T-helper 2 cell (primary cell): Measurements from ENCODE around the gene C15orf39.
"Not testable (repeated sequence)": the region's sequence is repeated elsewhere in the genome, so short reads cannot be mapped to it uniquely, and the experiment has no call there.

Source experiments
- DNase-seq, 5 experiments: peaks; one replicate each; pipeline versions ENCODE4 v3.0.0 to v3.0.0-alpha.2; 2012 to 2022
- total RNA-seq, 2 donors: gene quantifications; one replicate each; lab custom pipeline; 2026; lab: John Stamatoyannopoulos, UW

Gene C15orf39
- 11.3 to 23.4 reads per million in 2 donors for total RNA-seq

- DNase-seq = peak; percentile 53 to 84 (median 68)
Measured at GRCh38 chr15:75201616-75202250, at the start of gene C15orf39. C15orf39 (plus strand) TSS chr15:75201882; CDS start chr15:75206049, 4,167 bp downstream.

DNA sequence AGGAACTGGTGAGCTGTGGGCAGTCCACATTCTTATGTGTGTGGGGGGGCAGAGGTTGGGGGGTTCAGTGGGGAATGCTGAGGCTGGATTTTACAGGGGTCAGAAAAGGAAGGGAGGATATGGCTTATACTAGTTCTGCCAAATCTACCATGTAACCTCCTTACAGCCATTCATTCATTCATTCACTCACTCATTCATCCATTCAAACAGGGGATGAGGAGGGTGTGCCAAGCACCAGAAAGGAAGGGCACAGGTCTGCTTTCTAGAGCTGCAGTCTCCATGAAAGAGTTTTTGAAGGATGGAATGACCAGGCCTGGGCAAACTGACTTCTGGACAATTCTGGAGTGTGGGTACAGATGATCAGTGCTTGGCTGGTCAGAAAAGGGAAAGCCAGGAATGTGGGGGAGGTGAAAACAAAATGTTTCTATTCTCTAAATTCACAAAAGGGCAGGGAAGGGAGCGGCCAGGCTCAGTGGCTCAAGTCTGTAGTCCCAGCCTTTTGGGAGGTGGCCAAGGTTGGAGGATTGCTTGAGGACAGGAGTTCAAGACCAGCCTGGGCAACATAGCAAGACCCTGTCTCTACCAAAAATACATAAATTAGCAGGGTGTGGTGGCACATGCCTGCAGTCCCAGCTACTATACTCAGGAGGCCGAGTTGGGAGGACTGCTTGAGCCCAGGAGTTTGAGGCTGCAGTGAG is 49.2 kb upstream of the C15orf39 start:
- DNase-seq = no peak

GRCh38 chr15:75153087-75153486 is 48.6 kb upstream of the C15orf39 start:
- DNase-seq = peak in 1 of 5 experiments; percentile 57

DNA sequence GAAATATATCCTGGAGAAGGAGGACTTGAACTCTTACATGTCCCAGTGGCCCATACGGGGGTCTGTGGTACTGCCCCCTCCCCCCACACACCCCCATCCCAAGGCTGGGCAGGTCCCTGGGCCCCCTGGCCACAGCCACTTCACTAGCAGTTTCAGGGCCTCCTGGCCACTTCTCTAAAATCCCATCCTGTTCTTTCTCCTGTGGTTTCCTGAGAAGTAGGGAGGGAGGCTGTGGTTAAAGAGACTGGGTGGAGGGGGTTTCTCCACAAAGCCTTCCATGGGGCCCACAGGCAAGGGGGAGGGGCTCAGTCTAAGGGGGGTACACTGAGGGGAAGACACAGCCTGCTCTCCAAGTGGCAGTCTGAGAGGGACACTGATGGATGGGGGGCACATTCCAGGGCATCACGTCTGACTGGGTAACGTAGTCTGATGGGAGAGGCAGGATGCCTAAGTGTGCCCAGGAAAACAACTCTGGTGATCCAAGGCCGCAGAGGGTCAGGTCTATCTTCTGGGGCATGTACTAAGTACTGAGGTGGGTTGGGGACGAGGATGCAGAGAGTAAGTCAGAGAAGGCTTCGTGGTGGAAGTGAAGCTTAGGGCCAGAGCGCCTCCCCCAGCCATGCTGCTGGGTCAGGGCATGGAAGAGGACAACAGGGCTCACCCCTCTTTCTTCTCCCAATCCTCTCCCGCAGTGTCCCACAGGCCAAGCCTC is 48.0 kb upstream of the C15orf39 start:
- DNase-seq = no peak

- DNase-seq = no peak
Measured at GRCh38 chr15:75154461-75155062, 47.1 kb upstream of the C15orf39 start.

GRCh38 chr15:75156326-75157215 is 45.1 kb upstream of the C15orf39 start:
- DNase-seq = no peak

- no peak for DNase-seq
Measured at GRCh38 chr15:75158402-75158801, 43.3 kb upstream of the C15orf39 start.

- DNase-seq = no peak
Measured at GRCh38 chr15:75159244-75159643, 42.4 kb upstream of the C15orf39 start.

- DNase-seq = no peak
Measured at GRCh38 chr15:75161106-75161916, 40.4 kb upstream of the C15orf39 start.

- no peak for DNase-seq
Measured at GRCh38 chr15:75161917-75162414, 39.7 kb upstream of the C15orf39 start.

- no peak for DNase-seq
Measured at GRCh38 chr15:75163150-75163564, 38.5 kb upstream of the C15orf39 start.

DNA sequence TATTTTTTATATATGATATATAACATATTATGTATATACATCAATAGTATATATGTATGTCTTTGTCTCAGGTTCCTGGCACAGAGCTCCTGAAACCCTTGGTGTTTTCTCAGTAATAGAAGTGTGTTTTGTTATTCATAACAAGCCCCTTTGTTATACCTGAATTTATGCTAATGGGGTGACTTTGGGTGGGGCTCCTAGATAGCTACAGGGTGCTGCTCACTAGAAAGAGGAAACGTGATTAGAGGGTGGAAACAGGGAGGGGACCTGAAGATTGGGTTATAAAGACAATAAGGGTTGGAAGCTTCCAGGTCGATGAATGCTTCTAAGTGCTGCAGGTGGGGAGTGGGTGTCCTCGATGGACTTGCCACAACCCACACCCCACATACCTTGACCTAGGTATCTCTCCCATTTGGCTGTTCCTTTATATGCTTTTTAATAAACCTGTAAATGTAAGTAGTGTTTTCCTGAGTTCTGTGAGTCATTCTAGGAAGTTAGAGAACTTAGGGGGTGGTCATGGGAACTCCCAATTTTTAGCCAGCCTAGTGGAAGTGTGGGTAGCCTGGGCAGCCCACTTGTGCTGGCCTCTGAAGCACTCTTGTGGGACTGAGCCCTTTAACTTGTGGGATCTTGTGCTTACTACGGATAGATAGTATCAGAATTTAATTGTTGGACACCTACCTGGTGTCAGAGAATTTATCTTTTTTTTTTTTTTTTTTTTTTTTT is 36.9 kb upstream of the C15orf39 start:
- DNase-seq = no peak

DNA sequence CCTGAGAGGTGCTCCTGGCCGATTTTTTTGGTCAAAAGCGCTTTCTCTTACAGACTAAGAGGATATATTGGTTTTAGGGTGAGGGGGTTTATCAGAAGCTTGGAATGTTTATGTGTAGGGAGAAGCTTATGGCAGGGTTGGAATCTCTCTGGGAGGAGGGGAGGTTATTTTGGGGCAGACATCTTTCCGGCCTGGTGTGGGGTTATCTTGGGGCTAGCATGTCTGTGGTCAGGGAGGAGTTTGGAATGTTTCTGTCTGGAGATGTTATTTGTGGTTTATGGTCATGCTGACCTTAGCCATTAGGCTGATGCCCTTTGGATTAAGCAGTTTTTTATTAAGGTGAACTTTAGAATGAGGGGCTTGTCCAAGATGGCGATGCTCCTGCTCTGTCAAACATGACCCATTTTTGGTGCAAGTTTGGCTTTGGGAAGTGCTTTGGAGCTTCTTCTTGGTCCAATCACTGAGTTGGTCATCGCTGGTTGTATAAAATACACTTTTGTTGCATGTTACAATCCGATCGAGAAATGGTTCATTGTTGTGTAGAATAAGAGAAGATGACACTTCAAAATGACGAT is 35.1 kb upstream of the C15orf39 start:
- DNase-seq = not testable (repeated sequence)

DNA sequence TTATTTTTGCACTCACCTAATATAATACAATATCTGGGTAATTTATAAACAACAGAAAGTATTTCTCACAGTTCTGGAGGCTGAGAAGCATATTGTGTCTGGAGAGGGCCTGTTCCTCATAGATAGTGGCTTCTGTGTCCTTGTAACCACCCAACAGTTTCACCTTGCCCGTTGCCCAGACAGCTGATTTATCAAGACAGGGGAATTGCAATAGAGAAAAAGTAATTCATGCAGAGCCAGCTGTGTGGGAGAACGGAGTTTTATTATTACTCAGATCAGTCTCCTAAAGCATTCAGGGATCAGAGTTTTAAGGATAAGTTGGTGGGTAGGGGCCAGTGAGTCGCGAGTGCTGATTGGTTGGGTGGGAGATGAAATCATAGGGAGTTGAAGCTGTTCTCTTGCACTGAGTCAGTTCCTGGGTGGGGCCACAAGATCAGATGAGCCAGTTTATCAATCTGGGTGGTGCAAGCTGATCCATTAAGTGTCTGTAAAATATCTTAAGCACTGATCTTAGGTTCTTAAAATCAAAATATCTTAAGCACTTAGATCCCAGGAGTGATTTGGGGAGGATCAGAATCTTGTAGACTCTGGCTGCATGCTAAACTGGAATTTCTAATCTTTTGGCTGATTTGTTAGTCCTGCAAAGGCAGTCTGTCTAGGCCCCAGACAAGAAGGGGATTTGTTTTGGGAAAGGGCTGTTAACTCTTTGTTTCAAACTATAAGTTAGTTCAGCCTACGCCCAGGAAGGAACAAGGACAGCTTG is 33.9 kb upstream of the C15orf39 start:
- peak in 1 of 5 experiments; percentile 17 for DNase-seq

DNA sequence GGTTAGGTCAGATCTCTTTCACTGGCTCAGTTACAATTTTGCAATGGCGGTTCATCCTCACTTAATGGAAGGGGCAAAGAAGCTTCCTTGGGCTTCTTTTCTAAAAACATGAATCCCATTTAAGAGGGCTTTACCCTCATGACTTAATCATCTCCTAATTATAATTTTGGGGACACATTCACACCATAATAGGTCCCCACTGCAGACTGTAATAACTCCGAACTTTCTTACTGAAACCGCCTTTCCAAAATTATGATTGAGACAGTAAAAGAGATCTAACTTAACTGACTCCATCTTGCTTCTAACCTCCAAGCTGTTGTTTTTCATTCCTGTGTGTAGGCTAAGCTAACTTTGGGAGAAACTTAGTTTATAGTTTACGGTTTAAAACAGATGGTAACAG is 33.3 kb upstream of the C15orf39 start:
- no peak for DNase-seq

DNA sequence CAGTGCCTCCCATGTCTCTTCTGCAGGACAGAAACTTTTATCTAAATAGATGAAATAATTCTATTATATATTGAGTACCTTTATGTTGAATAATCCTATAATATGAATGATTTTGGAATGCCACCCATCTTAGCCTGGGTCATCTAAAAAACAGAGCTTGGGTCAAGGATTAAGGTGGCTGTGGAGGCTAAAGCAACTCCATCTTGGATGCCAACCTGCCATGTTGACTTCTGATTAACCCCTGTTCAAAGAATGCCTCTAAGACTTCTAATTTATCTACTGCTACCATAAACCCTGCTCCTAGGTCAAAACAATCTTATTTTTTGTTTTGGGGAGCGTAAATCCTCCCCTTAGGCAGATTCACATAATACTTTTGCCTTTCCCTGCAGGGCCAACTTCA is 31.5 kb upstream of the C15orf39 start:
- DNase-seq = no peak

DNA sequence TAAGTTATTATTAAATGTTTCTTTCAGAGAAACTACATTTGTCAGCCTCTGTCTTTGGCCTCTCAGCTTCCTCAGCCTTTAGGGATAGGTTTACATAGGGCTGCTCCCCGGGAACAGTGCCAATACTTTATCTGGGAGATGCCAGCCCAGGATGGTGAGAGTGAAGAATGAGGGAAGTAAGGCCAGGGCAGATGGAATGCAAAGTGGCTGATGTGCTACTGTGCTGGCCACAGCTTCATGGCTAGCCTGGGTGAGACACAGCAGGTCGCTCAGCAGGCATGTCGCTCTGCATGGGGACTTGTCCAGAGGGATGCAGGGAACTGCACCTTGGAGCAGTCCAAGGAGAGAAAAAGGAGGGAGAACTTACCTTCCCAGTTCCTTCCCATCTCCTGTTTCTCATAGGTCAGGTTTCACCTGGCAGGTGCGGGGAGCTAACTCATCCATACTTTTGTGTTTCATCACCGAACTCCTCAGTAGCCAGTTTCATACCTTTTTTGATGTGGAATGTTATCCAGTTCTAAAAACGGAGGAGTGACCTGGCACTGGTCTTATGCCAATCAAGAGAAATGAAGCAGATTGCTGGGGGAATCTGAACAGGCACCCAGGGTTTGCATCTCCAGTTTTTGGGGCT is 30.9 kb upstream of the C15orf39 start:
- no peak for DNase-seq

- peak in 1 of 5 experiments; percentile 55 for DNase-seq
Measured at GRCh38 chr15:75171408-75171807, 30.3 kb upstream of the C15orf39 start.
